ENCODE data around the gene UBA1.
A peak's percentile ranks its signal among the peaks of the same experiment; 100 is the strongest.

The UBA1 gene

DNA sequence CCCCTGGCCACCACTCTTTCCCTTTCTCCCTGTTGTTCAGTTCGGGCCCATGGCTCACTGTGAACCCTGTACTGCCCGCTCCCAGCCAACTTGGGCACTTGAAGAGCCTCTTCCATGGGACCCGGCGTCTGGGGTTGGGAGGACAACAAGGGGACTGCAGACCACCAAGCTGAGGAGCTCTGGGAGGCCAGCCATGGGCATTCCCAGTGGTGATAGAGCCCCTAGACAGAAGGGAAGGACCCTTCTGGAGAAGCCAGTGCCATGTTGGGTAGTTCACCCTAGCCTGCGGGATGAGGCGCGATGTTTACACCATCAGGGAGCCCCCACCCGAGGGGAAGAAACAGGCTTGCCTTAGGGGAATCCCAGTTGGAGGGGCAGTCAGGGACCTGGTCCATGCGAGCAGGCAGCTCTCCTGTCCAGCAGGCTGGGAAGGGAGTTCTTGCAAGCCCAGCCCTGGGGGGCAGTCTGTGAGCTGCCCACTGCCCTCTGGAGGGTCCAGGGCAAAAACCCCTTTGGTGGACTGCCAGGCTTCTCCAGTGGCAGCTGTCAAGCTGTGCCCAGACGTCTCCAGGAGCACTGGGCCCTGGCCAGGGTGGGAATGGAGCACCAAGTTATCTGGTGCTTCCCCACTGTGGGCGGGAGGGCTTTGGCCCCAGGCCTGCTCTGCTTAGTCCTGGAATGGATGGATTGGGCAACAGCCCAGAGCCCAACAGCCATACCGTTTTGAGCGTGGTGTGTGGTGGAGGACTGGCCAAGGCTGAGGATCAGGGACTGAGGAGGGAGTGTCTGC is 23.7 kb upstream of the UBA1 start:
- DNase-seq (ENCODE audit: low spot score): peak; percentile 55

DNA sequence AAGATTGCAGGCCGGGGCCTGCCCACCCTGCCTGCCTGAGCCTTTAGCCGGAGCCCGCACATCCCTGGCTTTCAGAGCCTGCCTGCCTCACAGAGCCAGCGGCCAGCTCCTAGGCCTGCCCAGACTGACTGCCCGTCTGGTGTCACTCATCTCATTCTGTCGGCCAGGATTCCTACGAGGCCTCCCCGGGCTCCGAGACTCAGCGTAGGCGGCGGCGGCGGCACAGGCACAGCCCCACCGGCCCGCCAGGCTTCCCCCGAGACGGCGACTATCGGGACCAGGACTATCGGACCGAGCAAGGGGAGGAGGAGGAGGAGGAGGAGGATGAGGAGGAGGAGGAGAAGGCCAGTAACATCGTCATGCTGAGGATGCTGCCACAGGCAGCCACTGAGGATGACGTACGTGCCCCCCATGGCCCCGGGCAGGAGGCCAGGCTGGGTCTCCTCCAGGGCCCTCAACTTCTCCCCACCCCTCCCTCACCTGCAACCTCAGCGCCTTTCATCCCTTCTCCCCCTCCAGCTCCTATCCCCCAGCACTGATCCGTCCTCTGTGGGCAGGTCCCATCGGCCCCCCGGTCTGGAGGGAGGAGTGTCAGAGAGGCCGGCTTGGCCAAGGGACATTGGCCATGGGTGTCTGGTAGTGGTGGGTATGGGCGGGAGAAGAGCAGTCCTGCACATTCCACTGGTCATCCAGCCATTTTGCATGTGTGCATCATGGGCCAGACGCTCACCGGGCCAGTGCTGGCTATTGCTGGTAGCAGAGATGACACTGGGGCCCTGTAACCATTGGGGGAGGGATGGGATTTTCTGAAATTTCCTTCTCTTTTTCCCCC is 22.6 kb upstream of the UBA1 start:
- DNase-seq (ENCODE audit: low spot score): no peak

DNA sequence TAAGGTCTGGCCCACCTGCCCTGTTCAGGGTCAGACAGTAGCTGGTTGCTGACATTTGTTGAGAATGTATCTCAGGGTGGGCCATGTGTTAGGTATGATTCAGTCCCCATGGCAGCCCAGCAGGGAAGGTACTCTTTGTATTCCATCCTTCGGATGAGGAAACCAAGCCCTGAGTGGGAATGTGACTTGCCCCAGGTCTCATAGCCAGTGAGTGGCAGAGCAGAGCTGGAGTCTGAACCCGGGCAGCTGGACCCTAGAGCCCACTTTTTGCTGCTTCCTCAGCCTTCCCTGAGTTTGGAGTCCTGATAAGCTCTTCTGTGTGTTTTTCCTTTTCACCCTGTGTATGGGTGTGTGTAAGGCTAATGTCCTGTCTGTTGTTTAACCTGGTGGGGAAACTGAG is 21.6 kb upstream of the UBA1 start:
- no peak for DNase-seq (ENCODE audit: low spot score)

DNA sequence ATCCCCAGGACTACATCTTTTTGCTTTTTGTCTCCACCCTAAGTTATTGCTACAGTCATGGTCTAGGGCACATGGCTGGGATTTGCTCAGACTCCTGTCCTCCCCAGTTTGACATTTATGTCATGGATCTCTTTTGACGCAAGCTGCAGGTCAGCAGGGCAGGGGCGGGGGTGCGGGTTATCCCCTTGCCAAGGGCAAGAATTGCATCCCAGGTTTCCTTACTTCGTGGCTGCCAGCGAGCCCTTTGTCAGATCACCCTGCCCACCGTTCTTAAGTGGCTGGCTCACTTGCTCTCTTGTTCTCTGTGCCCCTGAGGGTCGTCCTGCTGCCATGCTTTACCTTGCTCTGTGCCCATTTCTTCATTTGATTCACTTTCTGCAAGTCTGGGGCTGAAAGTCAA is 21.1 kb upstream of the UBA1 start:
- no peak for DNase-seq (ENCODE audit: low spot score)

DNA sequence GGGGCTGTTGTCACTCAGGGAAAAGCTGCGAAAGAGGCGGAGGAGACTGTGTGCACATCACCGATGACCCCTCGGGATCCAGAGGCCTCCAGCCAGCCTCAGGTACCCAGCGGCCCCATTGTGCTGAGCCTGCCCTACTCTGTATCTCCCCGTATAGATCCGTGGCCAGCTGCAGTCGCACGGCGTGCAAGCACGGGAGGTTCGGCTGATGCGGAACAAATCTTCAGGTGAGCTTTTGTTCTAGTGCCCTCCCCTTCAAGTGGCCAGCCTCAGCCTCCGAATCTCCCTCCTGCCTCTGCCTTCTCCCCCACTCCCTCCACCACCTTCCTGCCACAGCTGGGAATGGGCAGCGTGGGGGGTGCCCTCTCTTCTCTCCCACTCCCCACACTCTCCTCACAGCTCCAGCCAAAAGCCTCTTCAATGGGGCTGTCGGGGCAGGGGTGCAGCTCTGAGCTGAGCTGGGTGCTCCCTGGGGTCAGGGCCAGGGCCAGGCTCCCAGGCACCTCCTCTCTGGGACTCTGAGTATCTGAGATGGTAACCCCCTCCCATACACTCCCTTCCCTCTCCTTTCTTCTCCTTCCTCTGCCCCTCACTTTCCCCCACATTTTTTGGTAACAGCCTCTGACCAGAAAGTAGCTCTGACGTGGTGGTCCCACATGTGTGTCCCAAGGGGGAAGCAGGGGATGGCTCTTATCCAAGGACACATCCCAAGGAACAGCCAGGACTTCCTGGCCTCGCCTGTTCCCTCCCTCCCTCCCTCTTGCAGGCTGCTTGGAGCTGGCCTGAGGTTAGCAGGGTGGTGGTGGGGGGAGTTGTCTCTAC is 20.4 kb upstream of the UBA1 start:
- DNase-seq (ENCODE audit: low spot score): no peak

DNA sequence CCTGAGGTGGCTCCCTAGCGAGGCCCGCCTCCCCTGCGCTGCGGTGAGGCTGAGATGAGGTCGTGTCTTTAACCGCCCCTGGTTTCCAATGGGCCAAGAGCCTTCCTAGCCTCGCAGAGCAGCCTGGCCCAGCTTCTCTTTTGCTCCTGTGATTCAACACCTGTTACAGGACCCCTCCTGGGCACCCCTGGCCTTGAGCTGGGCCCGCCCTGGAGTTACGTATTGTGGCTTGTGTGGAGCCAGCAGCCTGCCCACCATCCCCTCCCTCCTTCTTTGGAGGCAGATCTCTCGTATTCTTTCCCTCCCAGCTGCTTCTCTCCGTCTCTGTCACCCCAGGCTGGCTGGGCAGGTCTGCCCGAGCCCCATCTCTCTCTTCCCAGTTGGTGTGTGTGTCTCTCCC is 19.3 kb upstream of the UBA1 start:
- DNase-seq (ENCODE audit: low spot score): no peak

DNA sequence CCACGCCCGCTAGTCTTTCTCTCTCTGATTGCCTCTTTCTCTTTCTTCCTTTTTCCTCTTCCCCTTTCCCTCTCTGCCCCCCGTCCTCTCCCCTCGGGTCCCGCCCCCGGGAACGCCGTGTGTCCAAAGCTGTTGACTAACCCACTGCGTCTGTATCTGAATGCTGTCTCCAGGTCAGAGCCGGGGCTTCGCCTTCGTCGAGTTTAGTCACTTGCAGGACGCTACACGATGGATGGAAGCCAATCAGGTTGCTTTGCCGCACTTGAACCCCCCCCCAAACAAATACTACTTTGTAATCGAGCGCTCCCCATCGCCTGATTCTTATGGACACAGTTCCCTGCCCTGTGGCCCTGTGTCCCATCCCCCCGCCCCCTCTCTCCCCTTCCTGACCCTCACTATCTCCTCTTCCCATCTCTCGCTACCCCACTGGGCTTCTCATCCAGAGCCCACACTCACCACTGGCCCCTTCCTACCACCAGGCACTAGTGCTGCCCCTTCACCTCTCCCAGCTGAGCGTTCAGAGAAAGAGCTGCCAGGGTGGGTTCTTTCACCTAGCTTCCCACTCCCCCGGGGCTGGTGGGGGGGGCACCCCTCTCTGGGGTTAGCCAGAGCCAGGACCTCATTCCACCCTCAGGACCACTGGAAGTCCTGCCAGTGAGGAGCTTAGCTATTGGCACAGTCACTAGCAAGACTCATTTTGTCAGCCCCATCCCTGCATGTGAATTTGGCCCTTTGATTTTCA is 18.6 kb upstream of the UBA1 start:
- no peak for DNase-seq (ENCODE audit: low spot score)

DNA sequence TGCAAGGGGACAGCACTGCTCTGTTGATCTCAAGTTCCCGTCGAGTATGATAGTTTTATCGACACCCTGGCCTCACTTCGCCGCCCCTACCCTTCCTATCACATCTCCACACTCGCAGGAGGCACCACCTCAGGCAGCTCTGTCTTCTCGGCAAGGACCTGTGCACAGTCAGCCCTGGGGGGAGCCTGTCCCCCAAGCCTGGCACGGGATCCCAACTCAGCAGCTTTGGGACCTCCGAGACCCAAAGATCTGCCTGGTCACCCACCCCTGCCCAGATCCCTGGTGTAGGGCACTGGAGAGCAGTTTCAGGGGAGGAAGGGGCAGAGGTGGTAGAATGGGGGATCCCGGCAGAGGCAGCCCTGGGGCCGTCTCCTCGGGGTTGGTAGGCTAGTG is 18.0 kb upstream of the UBA1 start:
- DNase-seq (ENCODE audit: low spot score): no peak

DNA sequence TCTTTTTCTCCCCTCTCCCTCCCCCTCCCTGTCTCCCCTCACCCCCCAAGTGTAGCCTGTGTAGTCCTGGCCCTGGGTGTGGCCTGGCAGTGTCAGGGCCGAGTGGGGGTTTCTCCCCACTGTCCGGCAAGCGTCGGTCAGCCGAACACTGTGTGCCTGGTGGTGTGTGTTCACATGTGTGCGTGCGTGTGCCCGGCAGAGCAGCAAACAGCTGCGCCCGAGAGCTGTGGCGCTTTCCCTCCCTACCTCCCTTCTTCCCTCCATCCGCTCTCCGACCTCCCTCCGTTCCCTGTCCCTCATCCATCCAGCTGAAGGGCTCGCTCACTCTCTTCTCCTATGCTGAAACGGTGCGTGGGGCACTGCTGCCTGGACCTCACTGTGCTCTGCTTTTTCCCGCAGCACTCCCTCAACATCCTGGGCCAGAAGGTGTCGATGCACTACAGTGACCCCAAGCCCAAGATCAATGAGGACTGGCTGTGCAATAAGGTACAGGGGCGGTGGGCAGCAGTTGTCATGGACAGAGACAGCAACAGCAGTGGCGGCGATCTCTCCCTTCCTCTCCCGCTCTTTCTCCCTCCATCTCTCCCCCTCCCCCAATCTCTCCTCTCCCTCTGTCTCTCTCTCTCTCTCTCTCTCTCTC is 17.4 kb upstream of the UBA1 start:
- no peak for DNase-seq (ENCODE audit: low spot score)

DNA sequence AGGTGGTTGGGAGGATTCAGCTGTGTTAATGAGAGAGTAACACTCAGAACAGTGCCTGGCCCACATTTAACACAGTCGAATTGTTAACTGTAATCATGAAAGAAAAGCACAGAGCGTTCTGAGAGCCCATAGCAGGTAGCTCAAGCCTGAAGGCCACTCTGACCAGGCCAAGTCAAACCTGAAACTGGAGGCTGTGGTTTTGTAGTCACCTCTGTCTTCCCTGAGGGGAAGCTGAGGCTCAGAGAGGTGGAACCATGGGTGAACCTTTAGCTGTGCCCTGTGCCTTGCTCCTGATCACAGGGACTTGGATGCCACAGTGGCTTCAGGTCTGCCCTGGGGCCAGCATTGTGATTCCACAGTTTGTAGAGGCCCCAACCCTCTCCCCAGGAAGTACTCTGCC is 16.6 kb upstream of the UBA1 start:
- DNase-seq (ENCODE audit: low spot score): no peak

DNA sequence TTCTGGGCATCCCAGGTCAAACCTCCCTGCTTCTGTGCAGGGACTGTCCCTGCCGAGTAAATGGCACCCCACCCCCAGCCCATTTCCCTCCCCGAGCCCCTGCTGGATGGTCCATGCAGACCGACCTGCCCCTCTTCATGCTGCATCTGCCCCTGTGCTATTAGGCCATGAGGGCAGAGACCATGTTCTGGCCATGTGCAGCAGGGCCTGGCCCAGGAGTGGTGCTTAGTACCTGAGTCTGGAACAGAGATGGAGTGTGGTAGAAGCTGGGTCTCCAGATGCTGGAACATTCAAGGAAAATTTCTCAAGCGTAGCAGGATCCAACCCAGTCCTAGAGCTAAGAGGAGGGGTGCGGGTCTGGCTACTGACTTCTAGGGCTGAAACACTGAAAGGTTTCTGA is 15.3 kb upstream of the UBA1 start:
- no peak for DNase-seq (ENCODE audit: low spot score)

DNA sequence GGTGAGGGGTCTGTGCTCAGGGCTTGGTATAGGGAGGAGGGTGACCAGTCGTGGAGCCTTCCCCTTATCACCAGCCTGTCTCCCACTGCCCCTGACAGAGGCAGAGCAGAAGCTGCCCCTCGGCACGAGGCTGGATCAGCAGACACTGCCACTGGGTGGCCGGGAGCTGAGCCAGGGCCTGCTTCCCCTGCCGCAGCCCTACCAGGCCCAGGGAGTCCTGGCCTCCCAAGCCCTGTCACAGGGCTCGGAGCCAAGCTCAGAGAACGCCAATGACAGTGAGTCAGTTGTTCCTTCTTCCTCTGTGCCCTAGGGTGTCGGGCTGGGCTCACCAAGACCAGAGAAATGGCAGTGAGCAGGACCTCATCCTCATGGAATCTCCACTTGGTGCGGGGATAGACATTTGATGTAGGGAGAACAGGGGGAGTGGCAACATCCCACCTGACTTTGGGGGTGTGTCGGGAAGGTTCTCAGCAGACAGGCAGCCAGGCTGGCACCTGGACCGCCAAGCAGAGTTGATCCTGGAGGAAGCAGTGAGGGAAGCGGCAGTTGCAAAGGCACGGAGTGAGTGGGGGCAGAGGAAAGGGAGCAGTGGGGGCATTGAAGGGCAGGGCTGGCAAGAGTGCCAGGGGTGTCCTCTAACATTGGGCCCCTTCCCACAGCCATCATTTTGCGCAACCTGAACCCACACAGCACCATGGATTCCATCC is 14.3 kb upstream of the UBA1 start:
- peak; percentile 7 for DNase-seq (ENCODE audit: low spot score)

DNA sequence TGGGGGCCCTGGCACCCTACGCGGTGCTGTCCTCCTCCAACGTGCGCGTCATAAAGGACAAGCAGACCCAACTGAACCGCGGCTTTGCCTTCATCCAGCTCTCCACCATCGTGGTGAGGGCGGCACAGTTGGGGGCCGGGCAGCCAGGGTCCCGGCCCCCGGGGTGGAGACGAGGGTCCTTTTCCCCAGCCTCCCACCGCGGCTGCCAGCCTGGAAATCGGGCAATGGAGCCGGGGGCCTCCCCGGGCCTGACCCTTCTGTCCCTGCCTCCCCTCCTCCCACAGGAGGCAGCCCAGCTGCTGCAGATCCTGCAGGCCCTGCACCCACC is 13.7 kb upstream of the UBA1 start:
- DNase-seq (ENCODE audit: low spot score): no peak

DNA sequence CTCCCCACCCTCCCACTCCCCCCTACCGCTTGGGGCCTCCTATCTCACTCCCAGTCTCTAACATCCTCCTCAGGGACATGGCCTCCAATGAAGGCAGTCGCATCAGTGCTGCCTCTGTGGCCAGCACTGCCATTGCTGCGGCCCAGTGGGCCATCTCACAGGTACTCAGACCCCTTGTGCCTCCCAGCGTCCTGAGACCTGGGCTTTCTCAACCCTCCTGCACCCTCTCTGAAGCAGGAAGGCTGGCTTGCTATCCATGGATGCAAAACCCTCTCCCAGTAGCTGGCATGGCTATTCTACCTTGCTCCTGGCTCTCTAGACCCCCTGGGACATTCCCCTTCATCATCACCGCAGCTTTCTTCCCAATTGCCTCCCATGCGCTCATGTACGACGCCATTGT is 13.3 kb upstream of the UBA1 start:
- DNase-seq (ENCODE audit: low spot score): no peak

DNA sequence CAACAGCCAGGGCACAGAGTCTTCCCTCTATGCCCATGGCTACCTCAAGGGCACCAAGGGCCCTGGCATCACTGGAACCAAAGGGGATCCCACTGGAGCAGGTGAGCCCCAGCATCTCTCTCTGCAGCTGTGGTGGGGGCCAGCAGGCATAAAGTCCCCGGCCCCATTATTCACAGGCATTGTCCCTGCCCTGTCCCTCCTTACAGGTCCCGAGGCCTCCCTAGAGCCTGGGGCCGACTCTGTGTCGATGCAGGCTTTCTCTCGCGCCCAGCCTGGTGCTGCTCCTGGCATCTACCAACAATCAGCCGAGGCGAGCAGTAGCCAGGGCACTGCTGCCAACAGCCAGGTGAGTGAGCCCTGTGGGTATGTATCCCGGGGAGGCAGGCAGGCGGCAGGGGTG is 12.3 kb upstream of the UBA1 start:
- no peak for DNase-seq (ENCODE audit: low spot score)

DNA sequence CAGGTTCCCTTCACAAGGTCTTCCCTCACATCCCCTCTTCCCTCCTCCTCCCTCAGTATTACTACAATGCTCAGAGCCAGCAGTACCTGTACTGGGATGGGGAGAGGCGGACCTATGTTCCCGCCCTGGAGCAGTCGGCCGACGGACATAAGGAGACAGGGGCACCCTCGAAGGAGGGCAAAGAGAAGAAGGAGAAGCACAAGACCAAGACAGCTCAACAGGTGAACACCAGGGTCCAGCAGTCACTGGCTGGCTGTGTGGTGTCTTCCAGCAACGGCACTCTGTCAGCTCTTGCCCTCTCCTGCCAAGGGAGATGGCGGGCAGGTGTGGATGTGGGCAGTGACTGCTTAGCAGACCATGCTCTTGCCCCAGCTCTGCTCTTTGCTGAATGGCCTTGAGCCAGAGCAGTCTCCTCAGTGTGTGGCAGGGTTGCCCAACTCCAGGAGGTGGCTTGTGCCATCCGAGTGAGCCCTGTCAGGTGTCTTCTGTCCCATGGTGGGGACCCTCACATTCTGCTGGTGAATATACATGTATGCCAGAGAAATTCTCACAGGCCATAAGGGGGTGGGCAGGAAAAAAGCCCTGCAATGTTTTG is 11.4 kb upstream of the UBA1 start:
- DNase-seq (ENCODE audit: low spot score): no peak

DNA sequence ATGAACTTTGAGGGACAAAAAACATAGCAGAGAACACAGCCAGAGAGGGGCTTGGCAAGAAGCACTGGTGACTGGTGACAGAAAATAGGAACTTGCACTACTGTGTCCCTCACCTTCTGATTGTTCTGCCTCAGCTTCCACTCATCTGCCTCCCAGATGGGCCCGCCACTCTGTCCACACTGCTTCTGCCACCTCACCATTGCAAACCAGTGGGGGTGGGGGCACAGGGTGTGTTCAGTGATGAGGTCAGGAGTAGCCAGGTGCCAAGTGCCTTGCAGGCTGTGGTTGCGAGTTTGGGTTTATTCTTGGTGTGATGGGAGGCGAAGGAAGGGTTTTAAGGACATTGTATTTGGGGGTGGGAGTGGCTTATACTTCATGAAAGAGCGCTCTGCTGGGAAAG is 9.1 kb upstream of the UBA1 start:
- no peak for DNase-seq (ENCODE audit: low spot score)

DNA sequence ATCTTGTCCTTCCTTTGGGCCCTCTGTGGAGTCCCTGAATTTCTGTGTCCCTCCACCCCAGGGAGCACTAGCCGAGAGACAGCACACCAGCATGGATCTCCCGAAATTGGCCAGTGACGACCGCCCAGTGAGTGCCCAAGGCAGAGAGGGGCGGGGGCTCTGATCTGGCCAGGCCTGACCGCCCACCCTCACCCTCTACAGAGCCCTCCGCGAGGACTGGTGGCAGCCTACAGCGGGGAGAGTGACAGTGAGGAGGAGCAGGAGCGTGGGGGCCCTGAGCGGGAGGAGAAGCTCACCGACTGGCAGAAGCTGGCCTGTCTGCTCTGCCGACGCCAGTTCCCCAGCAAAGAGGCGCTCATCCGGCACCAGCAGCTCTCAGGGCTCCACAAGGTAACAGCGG is 8.4 kb upstream of the UBA1 start:
- DNase-seq (ENCODE audit: low spot score): no peak

DNA sequence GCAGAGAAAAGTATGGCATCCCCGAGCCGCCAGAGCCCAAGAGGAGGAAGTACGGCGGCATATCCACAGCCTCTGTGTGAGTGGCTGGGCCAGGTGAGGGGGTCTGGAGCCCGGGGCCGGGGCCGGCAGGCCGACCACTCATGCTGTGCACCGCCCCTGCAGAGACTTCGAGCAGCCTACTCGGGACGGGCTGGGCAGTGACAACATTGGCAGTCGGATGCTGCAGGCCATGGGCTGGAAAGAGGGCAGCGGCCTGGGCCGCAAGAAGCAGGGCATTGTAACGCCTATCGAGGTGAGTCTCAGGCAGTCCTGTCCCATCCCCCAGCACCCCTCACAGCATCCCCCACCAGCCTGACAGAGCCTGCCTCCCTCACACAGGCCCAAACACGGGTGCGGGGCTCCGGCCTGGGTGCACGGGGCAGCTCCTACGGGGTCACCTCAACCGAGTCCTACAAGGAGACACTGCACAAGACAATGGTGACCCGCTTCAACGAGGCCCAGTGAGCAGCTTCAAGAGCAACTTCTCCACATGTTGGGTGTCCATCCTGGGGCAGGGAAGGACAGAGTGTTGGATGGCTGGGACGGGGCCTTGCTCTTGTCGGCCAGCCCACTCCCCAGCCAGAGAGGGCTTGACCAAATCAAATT is 7.4 kb upstream of the UBA1 start:
- no peak for DNase-seq (ENCODE audit: low spot score)

DNA sequence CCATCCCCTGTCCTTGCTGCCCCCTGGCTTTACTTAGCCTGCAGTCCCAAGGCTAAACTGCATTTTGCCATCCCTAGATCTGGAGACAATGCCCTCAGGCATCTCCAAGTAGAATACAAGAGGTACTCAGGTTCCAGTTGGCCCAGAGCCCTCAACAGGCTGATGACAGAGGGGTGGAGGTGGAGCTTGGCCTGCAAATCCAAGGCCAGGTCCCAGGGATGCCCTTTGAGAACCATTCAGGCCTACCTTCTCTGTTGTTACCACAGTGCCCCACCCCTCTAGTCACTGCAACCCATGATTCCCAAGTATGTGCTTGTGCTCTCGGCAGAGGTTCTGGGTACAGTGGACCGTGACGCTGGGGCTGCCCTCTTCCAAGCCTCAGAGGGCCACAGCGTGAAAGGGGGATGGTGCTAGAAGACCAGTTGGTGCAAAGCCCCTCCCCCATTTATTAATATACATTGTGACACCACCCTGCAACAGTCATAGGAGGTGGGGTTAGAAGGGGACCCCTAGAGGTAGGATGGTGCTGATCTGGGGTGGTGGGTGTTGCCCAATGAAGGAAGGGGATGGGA is 6.4 kb upstream of the UBA1 start:
- DNase-seq (ENCODE audit: low spot score): peak; percentile 29

Data from cerebellar cortex (tissue), 1 donor.